Cardiac muscle cell (in vitro differentiated cells and primary cell): ENCODE measurements around the gene DAPK1. TPM values are rescaled to one million over a fixed set of nuclear protein-coding genes. Genes with fewer than 3 reads are reported as not detected.
"Not testable (repeated sequence)": the region's sequence is repeated elsewhere in the genome, so short reads cannot be mapped to it uniquely, and the experiment has no call there.

ENCODE experiments used
- DNase-seq, 2 donors: peaks; one replicate each; pipeline versions ENCODE4 v3.0.0 to v3.0.0-alpha.2; 2010 to 2017; ENCODE audit warnings: low read depth in 1 of 2, low spot score in 1 of 2
- H3K27ac ChIP-seq: fragments of 200-600 bp; sonication (generic); 2 replicates; pipeline ENCODE4 v1.5.1; 2016
- H3K27me3 ChIP-seq: fragments of 200-600 bp; sonication (generic); 2 replicates; pipeline ENCODE4 v1.6.0; 2016; ENCODE audit warnings: control low read depth
- H3K36me3 ChIP-seq: fragments of 200-600 bp; sonication (generic); 2 replicates; pipeline ENCODE4 v1.5.1; 2016; ENCODE audit warnings: control low read depth
- H3K4me1 ChIP-seq: fragments of 200-600 bp; sonication (generic); 2 replicates; pipeline ENCODE4 v1.8.1; 2017; ENCODE audit warnings: low read depth, mild to moderate bottlenecking, mixed run types
- H3K4me3 ChIP-seq: fragments of 200-600 bp; sonication (generic); 2 replicates; pipeline ENCODE4 v1.5.1; 2016; ENCODE audit warnings: mild to moderate bottlenecking
- H3K9me3 ChIP-seq: fragments of 200-600 bp; sonication (generic); 2 replicates; pipeline ENCODE4 v1.5.1; 2017; ENCODE audit warnings: low read depth, mild to moderate bottlenecking, control low read depth
- polyA plus RNA-seq: library from polyadenylated mRNA; unstranded; fragments of >200 nt; fragmentation: Nextera tagmentation; extraction: Ambion mirVana; gene quantifications from 2 replicates; pipeline ENCODE4 v1.2.1, GENCODE V29; 2016
- total RNA-seq: library from RNA; depleted of rRNA; stranded (reverse); fragments of >200 nt; gene quantifications from 2 replicates; pipeline ENCODE4 v1.2.3, GENCODE V29; 2016
- TF ChIP-seq, protein P1 (sequence below): IDR thresholded peaks from 2 replicates; pipeline ENCODE4 v1.5.1; 2012; ENCODE audit warnings: low read depth, mild to moderate bottlenecking, low read length

The DAPK1 gene
- total and polyA plus RNA-seq, 2 experiments from 2014 or later, result 21.0 to 39.6 TPM

DNA sequence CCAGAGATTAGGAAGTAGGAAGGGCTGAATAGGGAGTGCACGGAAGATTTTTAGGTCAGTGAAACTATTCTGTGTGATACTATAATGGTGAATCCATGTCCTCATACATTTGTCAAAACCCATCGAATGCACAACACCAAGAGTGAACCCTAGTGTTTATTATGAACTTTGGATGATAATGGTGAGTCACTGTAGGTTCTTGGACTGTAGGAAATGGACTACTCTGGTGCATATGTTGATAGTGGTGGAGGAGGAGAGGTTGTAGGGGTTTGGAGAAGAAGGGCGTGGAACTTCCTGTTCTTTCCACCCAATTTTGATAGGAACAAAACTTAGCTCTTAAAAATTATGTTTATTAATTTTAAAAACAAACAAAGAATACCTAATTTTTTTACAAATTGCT is 242.5 kb downstream of the DAPK1 start:
- TF ChIP-seq, protein P1, sequence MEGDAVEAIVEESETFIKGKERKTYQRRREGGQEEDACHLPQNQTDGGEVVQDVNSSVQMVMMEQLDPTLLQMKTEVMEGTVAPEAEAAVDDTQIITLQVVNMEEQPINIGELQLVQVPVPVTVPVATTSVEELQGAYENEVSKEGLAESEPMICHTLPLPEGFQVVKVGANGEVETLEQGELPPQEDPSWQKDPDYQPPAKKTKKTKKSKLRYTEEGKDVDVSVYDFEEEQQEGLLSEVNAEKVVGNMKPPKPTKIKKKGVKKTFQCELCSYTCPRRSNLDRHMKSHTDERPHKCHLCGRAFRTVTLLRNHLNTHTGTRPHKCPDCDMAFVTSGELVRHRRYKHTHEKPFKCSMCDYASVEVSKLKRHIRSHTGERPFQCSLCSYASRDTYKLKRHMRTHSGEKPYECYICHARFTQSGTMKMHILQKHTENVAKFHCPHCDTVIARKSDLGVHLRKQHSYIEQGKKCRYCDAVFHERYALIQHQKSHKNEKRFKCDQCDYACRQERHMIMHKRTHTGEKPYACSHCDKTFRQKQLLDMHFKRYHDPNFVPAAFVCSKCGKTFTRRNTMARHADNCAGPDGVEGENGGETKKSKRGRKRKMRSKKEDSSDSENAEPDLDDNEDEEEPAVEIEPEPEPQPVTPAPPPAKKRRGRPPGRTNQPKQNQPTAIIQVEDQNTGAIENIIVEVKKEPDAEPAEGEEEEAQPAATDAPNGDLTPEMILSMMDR, result no peak
- Histone ChIP-seq H3K4me1 (no peaks in the 10 kb centered on the region), H3K36me3 (no peaks in the 10 kb centered on the region), H3K27me3 (no peaks in the 10 kb centered on the region), H3K27ac (no peak overlapping the region), H3K4me3 (no peak overlapping the region), H3K9me3 (no peaks in the 10 kb centered on the region)
- DNase-seq, result no peak

DNA sequence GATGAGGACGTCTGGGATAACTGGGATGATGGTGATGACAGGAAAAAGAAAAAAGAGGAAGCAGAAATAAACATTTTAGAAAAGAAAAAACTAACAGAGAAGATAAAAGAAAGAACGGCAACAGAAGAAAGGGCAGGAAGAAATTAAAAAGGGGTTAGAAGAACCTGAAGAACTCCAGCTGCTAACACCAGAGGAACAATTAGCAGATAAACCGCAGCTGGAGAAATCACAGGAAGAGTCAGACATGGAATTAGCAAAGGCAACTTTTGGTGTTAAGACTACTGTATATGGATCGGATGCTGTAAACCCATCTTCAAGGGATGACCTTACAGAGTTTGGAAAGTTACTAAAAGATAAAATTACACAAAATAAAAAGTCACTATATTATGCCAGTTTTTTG is 243.7 kb downstream of the DAPK1 start:
- Histone ChIP-seq H3K9me3 (no peaks in the 10 kb centered on the region), H3K36me3 (no peaks in the 10 kb centered on the region), H3K4me1 (no peaks in the 10 kb centered on the region), H3K4me3 (no peak overlapping the region), H3K27me3 (no peaks in the 10 kb centered on the region), H3K27ac (no peak overlapping the region)
- TF ChIP-seq, protein P1, result no peak
- DNase-seq, result no peak

DNA sequence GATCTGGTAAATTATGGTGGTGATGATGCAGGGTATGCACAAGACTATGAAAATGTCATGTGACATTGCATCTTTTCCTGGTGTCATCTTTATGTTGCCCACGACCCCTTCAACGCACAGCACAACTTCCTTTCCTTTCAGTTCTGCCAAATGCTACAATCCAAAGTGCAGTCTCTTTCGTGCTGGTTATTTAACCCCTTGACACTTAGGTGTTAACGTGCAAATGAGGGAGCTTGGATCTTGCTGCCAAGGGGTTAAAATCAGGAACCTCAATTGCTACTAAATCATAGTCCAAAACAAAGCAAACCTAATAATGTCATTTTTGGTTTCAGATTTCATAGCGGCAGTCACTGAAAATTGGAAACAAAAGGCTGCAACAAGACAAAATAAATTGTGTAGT is 244.2 kb downstream of the DAPK1 start:
- Histone ChIP-seq H3K36me3 (no peaks in the 10 kb centered on the region), H3K9me3 (no peaks in the 10 kb centered on the region), H3K27ac (no peak overlapping the region), H3K27me3 (no peaks in the 10 kb centered on the region), H3K4me3 (no peak overlapping the region), H3K4me1 (no peaks in the 10 kb centered on the region)
- no peak for DNase-seq
- TF ChIP-seq, protein P1, result no peak

DNA sequence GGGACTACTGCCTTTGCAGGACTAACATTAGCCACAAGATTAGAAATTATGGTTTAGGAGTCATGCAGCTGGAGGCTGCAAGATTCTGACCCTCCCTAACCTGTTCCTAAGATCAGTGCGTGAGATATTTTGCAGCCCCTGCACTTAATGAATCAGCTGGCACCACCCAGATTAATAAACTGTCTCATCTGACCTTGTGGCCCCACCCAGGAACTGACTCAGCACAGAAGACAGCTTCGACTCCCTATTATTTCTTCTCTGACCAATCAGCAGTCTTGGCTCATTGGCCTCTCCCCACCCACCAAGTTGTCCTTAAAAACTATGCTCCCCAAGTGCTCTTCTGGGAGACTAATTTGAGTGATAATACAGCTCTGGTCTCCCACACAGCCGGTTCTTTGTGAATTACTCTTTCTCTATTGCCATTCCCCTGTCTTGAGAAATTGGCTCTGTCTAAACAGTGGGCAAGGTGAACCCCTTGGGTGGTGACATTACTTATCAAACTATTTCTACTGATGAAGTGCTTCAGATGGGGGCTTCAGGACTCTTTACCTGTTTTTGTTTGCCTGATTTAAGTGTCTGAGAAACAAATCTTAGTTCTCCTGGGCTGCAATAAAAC is 245.3 kb downstream of the DAPK1 start:
- Histone ChIP-seq H3K4me1 (no peaks in the 10 kb centered on the region), H3K9me3 (no peaks in the 10 kb centered on the region), H3K27ac (no peak overlapping the region), H3K4me3 (no peak overlapping the region), H3K36me3 (no peaks in the 10 kb centered on the region), H3K27me3 (no peaks in the 10 kb centered on the region)
- TF ChIP-seq, protein P1, result no peak
- no peak for DNase-seq

DNA sequence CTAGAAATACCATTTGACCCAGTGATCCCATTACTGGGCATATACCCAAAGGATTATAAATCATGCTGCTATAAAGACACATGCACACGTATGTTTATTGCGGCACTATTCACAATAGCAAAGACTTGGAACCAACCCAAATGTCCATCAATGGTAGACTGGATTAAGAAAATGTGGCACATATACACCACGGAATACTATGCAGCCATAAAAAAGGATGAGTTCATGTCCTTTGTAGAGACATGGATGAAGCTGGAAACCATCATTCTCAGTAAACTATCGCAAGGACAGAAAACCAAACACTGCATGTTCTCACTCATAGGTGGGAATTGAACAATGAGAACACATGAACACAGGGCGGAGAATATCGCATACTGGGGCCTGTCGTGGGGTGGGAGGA is 246.6 kb downstream of the DAPK1 start:
- not testable (repeated sequence) for DNase-seq, H3K4me3 ChIP-seq, H3K36me3 ChIP-seq, H3K9me3 ChIP-seq, H3K27me3 ChIP-seq, H3K4me1 ChIP-seq, H3K27ac ChIP-seq

DNA sequence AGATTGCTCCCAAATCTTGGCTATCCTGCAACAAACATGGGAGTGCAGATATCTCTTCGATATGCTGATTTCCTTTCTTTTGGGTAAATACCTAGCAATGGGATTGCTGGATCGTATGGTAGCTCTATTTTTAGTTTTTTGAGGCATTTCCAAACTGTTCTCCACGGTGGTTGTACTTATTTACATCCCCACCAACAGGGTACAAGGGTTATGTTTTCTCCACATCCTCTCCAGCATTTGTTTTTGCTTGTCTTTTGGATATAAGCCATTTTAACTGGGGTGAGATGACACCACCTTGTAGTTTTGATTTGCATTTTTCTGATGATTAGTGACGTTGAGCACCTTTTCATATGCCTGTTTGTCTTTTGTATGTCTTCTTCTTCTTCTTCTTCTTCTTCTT is 248.5 kb downstream of the DAPK1 start:
- DNase-seq, result no peak
- H3K27me3 ChIP-seq, result no peaks in the 10 kb centered on the region

More for the DNA sequence above, 248.5 kb downstream of the DAPK1 start:
- Histone ChIP-seq H3K4me1 (no peaks in the 10 kb centered on the region), H3K36me3 (no peaks in the 10 kb centered on the region), H3K4me3 (no peak overlapping the region), H3K27ac (no peak overlapping the region), H3K9me3 (no peaks in the 10 kb centered on the region)
- TF ChIP-seq, protein P1, result no peak
